Right lung (tissue), 5 donors: ENCODE data around the gene MYL7. TPM values are rescaled to one million over a fixed set of nuclear protein-coding genes. Genes with fewer than 3 reads are reported as not detected.

Experiments used
- DNase-seq, 2 donors: peaks; one replicate each; pipeline ENCODE4 v3.0.0-alpha.2; 2013
- polyA plus RNA-seq, 5 donors: library from polyadenylated mRNA; unstranded; fragments of 120-200 nt; gene quantifications; one replicate each; pipeline versions ENCODE4 v1.2.1 to v1.2.3, GENCODE V29; 2013; ENCODE audit warnings: inconsistent platforms in 1 of 5, low replicate concordance in 1 of 5; ENCODE audit not compliant: insufficient read length in 5 of 5, insufficient read depth in 1 of 5

The MYL7 gene
- polyA plus RNA-seq, 5 donors, result 0.39 to 1.4 (median 0.90) TPM

GRCh38 chr7:44101966-44102845 is 38.9 kb downstream of the MYL7 start:
- no peak for DNase-seq

- no peak for DNase-seq
Observed at GRCh38 chr7:44101303-44101965, 39.7 kb downstream of the MYL7 start.

- DNase-seq, result no peak
Observed at GRCh38 chr7:44100458-44101302, 40.5 kb downstream of the MYL7 start.

DNA sequence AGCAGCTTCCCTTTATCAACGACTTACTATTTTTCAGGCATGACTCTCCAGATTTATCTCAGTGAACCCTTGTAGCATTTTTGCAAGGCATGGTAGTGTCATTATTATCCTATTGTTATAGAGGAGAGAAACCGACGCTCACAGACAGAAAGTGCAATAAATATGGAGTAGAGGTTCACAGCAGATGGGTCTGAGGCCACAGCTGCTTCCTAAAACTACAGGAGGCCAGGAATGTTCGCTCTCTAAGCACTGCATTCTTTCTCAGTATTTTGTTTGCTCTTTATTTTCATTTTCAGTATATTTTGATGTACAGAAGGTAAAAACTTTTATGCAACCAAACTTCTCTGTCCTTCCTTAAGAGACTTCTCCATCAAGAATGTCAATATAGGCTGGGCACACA is 41.5 kb downstream of the MYL7 start:
- DNase-seq, result no peak

DNA sequence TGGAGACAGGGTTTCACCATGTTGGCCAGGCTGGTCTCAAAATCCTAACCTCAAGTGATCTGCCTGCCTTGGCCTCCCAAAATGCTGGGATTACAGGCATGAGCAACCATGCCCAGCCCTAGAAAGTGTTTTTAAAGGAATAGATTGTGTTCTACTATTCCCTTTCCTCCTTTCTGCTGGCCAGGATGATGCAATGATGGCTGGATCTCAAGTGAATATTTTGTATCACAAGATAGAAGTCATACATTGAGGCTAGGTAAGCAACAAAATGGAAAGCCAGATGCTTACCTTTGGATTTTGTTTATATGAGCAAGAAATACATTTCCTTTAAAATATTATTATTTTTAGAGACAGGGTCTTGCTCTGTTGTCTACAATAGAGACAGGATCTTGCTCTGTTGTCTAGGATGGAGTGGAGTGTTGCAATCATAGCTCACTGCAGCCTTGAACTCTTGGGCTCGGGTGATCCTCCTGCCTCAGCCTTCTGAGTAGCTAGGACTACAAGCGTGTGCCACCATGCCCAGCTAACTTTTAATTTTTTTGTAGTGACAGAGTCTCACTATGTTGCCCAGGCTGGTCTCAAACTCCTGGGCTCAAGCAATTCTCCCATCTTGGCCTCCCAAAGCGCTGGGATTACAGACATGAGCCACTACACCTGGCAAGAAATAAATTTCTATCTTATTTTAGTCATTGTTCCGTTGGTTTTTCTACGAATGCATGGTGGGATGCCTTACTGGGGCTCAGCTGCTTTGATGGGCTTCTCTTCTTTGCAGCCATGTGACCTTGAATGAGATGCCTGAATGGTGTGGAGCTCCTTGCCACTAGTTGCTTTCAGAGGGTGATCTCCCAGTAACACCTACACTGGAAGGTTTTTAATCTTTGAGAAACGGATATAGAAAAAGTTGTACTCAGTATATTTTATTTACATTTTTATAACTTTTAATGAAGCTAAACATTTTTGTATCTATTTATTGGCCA is 42.8 kb downstream of the MYL7 start:
- no peak for DNase-seq

- DNase-seq, result no peak
Observed at GRCh38 chr7:44097064-44097932, 43.8 kb downstream of the MYL7 start.

GRCh38 chr7:44096326-44096881 is 44.7 kb downstream of the MYL7 start:
- DNase-seq, result no peak

GRCh38 chr7:44095781-44096180 is 45.4 kb downstream of the MYL7 start:
- DNase-seq, result no peak

DNA sequence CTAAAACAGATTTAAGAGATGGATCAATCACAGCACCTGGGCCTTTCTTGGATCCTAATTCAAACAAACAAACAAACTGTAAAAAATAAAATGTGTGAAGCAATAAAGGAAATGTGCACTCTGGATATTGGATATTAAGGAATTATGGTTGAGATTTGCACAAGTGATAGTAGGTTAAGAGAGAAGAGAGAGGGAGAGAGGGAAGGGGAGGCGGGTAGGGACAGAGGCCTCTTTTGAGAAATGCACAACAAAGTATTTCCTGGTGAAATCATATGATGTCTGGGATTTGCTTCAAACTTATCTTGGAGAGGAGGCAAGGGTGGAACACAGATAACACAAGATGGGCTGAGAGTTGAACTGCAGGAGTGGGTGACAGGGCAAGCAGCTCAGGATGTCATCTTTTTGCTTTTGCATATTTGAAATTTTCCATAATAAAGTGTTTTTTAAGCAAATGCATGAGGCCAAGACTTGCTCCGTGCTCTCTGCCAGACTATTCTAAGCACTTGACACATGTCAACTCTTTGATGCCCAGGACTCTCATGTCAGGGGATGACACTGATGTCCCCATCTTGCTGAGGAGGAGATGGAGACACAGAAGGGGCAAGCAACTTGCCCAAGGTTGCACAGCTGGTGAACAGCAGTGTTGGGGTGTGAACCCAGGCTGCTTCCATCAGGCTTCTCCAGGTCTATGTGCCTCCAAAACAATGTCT is 46.1 kb downstream of the MYL7 start:
- DNase-seq, result no peak

DNA sequence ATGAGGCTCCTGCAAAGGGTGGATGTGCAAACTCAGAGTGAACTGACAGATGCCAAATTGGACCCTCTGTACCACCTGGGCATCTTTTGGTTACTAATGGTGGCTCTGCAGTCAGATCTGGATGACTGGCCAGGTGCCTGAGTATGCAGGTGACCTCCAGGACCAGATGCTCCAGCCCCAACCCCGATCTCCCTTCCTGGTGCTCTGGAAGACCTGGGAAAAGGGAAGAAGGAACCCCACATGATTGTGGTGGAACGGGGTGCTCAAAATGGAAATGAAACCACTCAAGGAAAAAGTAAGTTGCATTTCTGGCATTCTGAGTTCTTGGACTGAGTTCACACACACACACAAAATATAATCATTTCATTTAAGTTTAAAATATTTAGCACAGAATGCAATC is 46.8 kb downstream of the MYL7 start:
- no peak for DNase-seq

DNA sequence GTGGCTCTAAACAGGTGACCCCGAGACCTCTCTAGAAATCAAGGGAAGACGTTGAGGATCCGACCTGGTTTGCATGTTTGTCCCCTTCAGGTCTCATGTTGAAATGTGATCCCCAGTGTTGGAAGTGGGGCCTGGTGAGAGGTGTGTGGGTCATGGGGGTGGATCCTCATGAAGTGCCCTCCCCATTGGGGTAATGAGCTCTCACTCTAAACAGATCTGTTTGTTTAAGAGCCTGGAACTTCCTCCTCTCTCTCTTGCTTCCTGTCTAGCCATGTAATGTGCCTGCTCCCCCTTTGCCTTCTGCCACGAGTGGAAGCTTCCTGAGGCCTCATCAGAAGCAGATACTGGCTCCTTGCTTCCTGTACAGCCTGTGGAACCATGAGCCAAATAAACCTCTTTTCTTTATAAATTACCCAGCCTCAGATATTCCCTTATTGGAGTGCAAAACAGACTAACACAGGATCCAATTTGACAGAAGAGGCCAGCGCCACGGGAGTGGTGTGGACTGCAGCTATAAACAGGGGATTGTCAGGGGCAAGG is 48.0 kb downstream of the MYL7 start:
- no peak for DNase-seq

Other genes with a start within 250 kb of the MYL7 start
- gene URGCP, start 234.7 kb downstream of the MYL7 start, polyA plus RNA-seq, result 10 to 100 TPM; 28.6 to 33.9 (median 29.0) TPM
- gene UBE2D4, start 214.9 kb downstream of the MYL7 start, polyA plus RNA-seq, result 10 to 100 TPM; 13.0 to 21.0 (median 15.0) TPM
- gene SPDYE1, start 143.4 kb downstream of the MYL7 start, polyA plus RNA-seq, result 1 to 10 TPM in 4 of 5 donors, under 1 TPM in 1; 0.73 to 2.1 (median 1.8) TPM
- 10 to 100 TPM; 53.5 to 89.2 (median 59.3) TPM for gene DBNL, start 96.6 kb downstream of the MYL7 start, polyA plus RNA-seq
- 10 to 100 TPM in 1 of 5 donors, under 1 TPM in 3, not detected in 1; 0.26 to 15.8 (median 0.61) TPM for gene PGAM2, start 75.8 kb downstream of the MYL7 start, polyA plus RNA-seq
- 10 to 100 TPM; 15.5 to 29.4 (median 26.6) TPM for gene POLM, start 58.8 kb downstream of the MYL7 start, polyA plus RNA-seq
- gene AEBP1, start 37.0 kb downstream of the MYL7 start, polyA plus RNA-seq, result 10 to 100 TPM; 40.9 to 74.4 (median 48.2) TPM
- 100 to 1,000 TPM in 3 of 5 donors, 10 to 100 TPM in 2; 87.9 to 126 (median 101) TPM for gene POLD2, start 17.8 kb downstream of the MYL7 start, polyA plus RNA-seq
- 1 to 10 TPM; 2.2 to 3.9 (median 2.5) TPM for gene GCK, start 48.1 kb upstream of the MYL7 start, polyA plus RNA-seq
- gene YKT6, start 59.6 kb upstream of the MYL7 start, polyA plus RNA-seq, result 10 to 100 TPM; 59.3 to 70.6 (median 63.4) TPM
- under 1 TPM; 0.73 to 0.96 (median 0.85) TPM for gene CAMK2B, start 184.3 kb upstream of the MYL7 start, polyA plus RNA-seq